B cell (primary cell): Measurements from ENCODE around the gene MIF.

Experiments used
- CTCF ChIP-seq: fragments of 200-600 bp; IDR thresholded peaks from one replicate; pipeline ENCODE4 v1.8.0; 2022; ENCODE audit warnings: antibody characterized with exemption, mild to moderate bottlenecking
- EZH2 ChIP-seq: IDR thresholded peaks from 2 replicates; pipeline ENCODE4 v1.6.1; 2012; ENCODE audit warnings: borderline replicate concordance, low read depth, mild to moderate bottlenecking, moderate library complexity, low read length; ENCODE audit not compliant: insufficient read depth, poor library complexity, severe bottlenecking

GRCh38 chr22:23912293-23912903 lies 18.2 kb downstream of the MIF start:
- no peak for TF ChIP-seq CTCF
- TF ChIP-seq EZH2: no peak
